Measurements from ENCODE around the gene GJB6.
"Not testable (repeated sequence)": the region's sequence is repeated elsewhere in the genome, so short reads cannot be mapped to it uniquely, and the experiment has no call there.

The GJB6 gene

DNA sequence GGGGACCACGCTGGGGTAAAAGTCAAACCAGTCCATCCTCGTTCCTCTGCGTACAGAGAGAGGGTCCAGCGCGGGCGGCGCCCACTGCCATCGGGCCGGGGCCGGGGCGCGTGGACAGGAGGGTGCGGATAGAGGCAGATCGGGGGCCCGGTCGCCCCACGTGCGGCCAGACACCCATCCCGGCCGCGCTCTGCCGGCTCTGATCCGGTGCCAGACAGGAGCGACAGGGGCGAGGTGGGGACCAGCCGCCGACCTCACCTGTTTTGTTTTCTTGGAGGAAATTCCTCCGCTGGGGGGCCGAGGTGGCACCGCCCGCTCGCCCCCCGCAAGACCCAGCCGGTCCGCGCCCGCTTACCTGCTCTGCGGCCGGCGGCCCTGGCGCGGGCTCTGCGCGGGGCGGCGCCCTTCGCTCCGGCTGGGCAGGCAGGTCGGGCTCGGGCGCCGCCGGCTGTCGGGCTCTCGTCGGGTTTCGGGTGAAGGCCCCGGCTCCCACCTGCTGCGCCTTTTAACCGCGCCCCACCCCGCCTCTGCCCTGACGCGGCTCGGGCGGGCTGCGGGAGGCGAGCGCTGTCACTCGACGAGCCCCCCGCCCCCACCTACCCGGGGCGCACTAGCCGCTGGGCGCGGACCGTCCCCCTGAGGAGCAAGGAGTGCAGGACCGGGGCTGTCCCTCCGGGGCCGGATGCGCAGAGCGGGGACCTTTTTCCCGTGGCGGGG is at the start of gene GJB6:
Gene GJB6 (minus strand): TSS at position 481 of the 717 bp plus-strand sequence. CDS start 8,839 bp downstream, outside the sequence.
- DNase-seq (ENCODE audit: low read depth) = no peak

DNA sequence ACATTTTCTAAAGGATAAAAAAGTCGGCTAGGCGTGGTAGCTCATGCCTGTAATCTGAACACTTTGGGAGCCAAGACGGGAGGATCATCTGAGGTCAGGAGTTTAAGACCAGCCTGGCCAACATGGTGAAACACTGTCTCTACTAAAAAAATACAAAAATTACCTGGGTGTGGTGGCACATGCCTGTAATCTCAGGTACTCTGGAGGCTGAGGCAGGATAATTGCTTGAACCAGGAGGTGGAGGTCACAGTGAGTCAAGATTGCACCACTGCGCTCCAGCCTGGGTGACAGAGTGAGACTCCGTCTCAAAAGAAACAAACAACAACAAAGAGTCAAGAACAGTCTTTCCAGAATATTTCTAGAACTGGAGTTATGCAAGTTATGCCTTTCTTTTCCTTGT is 44.8 kb upstream of the GJB6 start:
- DNase-seq (ENCODE audit: low read depth) = not testable (repeated sequence)

DNA sequence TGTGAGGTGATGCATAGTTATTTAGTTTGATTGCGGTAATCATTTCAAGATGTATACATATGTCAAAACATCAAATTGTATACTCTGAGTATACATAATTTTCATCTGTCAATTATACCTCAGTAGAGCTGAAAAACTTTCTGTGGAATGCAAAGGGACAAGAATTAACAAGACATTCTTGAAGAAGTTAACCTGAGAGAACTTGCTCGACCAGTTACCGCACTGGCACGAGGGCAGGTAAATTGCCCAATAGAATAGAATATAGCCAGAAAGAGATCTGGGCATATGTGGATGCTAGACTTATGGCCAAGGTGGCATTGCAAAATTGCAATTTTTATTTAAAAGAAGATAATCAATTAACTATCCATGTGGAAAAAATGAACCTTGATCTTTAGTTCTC is 42.3 kb upstream of the GJB6 start:
- no peak for DNase-seq (ENCODE audit: low read depth)

DNA sequence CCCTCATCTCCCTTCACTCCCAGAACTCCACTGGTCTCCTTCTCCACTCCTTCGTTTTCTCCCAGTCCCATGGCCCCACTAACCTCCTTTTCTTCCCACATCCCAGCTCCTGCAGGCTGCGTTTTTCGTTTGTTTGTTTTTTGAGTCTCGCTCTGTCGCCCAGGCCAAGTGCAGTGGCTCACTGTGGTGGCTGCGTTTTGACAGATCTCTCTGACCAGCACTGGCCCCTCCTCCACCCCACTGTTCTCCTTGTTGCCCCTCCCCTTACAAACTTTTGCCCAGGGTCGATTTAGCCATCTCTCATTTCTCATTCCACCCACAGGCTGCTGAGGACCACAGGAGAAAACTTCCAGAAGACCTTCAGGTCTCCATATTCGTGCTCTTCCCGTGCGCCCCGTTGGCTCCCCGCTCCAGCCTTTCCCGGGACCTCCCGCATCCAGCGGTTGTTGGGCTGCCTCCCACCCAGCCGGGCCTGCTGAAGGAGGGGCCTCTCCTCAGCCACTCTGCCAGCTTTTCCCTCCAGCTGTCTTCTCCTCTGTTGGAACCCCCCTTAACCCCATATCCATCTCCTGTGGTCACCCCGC is 40.6 kb upstream of the GJB6 start:
- no peak for DNase-seq (ENCODE audit: low read depth)

DNA sequence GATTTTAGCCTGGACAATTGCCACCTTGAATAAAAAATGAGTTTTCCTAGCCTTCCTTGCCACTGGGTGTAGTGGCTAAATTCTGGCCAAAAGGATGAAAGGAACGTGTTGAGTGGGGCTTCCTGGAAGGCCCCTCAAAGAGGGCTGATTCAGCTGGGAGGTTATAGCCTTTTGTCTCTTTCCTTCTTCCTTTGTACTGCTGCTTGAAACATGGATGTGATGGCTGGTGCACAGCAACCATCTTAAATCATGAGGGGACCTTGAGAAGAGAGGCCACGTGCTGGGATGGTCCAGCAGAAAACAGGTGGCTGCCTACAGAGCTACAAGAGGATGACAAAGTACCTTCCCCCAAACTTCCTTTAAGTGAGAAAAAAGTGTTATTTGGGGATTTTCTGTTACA is 40.0 kb upstream of the GJB6 start:
- DNase-seq (ENCODE audit: low read depth) = no peak

DNA sequence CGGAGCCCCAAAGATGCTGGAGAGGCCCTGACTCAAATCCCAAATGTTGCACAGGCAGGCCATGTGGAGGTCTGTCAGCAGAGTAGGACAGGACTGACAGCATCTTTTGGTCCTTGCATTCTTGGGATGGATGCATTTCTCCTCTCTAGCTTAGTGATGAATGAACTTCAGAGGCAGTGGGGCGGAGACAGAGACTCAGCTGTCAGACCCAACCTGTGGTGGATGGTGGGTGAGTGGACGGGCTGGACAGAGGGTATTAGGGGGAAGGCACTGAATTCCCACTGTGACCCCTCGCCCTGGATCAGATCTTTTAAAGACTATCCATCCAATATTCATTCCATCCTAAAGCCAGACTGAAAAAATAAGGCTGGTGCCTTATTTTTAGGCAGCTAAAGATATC is 39.3 kb upstream of the GJB6 start:
- no peak for DNase-seq (ENCODE audit: low read depth)

DNA sequence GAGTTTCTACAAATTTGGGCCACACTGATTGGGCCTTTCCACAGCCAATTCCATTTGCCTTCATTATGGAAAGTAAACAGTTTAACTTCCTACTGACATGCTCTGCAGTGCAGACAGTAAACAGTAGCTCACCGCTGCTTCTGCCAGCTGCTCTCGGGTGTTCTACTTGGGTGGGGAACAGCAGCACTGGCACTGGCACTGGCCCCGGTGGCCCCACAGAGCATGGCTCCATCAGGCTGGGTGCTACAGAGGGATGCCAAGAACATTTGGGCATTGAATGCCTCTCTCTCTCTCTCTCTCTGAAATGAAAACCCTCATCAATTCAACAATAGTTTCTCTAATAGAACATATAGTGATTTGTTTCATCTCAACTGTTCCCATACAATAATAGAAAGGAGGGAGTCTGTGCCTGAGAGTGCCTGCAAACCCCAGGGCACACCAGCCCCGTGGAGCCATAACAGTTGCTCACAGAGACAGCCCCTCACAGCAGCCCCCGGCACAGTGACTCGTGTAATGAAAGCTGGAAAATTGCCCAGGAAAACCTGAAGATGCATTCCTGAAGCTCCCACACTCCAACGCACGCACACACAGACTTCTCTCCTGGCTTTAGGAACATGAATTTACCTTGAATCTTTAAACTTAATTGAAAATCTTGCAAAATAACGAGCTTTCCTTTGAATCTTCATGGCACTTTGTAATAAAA is 38.2 kb upstream of the GJB6 start:
- DNase-seq (ENCODE audit: low read depth) = no peak

DNA sequence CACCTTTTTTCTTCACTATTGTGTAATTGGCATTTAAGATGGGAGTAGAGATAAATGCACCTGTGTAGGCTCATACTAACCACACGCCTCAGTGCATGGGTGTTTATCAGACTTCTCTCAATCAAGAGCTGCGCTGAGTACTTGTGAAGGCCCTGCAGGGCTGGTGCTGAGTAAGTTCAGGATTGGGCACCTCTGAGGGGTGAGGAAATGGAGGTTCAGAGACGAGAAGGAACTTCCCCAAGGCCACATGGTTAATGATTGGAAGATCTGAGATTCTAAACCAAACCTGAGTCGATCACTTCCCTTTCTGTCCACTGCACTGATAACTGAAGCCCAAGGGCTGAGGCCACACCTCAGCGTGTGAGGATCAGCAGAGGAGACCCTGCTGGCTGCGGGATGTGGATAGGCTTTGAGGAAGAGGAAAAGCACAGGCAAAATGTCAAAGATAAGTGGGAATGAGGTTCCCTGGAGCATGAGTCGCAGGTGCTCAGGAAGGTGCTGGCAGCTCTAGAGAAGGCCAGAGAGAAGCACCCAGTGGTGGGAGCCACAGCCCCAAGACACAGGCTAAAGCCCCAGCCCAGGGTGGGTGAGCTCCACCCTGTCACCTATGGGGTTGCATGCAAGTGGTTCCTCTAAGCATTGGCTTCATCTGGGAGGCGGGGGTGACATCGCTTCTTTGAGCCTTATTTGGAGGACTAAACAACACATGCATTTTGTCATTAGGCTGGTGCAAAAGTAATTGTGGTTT is 32.3 kb upstream of the GJB6 start:
- no peak for DNase-seq (ENCODE audit: low read depth)

DNA sequence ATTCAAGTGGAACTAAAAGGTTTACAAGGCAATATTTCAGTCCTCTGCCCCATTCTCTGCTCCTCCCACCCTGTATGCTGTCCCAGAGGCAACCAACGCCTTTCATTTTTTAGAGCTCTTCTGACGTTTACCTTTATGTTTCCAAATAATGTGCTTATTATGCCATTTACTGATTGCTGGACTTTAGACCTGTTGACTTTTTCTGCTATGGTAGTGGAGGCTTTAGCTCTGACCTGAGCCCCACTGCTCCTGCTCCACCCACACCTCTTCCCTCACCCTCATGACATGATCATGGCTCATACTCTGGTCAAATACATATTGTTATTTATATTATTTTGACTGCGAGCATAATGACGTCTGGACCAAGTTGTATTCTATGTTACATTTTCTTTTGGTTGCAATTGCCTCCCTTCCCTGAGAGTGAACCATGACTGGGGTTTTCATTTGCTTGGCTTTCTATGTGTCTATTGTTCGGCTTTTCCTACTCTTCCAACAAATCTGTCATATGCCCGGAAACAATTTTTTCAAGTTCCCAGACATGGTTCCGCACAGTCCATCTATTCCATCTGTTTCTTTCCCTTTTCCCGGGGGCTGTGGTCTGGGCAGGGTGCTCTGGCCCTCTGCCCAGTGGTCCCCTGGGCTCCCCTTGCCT is 31.4 kb upstream of the GJB6 start:
- DNase-seq (ENCODE audit: low read depth) = no peak

DNA sequence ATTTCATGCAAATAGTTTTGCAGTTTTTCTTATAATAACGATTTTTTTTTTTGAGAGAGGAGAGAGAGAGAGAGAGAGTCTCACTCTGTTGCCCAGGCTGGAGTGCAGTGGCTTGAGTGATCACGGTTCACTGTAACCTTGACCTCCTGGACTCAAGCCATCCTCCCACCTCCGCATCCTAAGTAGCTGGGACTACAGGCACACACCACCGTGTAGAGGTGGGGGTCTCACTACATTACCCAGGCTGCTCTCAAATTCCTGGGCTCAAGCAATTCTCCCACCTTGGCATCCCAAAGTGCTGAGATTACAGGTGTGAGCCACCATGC is 26.8 kb upstream of the GJB6 start:
- no peak for DNase-seq (ENCODE audit: low read depth)

DNA sequence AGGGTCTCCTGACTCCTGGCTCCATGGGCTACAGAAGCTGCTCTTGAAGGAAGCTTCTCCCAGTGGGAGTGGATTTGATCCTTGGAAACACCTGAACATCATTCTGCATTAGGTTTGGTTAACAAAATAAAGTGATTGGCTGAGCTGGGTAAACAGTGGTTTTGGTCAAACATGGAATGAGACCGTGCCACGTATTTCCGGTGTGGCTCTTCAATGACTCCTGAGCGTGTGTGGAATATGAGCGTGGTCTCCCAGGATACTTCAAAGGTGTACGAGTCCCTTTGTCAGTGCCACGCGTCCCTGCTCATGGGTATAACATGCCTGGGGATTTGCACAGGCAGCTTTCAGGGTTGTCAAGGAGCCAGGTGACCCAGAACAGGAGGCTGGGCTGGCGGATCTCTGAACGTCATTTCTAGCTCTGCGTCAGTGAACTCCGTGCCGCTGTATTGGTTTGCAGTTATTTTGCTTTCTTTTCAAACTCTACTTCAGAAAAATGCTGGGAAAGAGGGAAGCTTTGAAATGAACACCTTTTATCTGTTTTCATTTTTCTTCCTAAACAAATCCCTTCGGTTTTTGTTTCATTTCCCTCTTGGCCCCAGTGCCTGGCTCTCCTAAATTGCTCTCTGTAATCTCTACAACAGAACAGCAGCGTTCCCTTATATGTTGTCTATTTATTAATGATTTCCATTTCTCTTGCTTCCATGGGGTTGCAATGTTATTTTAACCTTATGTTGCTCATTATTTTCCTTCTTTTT is 26.3 kb upstream of the GJB6 start:
- no peak for DNase-seq (ENCODE audit: low read depth)

DNA sequence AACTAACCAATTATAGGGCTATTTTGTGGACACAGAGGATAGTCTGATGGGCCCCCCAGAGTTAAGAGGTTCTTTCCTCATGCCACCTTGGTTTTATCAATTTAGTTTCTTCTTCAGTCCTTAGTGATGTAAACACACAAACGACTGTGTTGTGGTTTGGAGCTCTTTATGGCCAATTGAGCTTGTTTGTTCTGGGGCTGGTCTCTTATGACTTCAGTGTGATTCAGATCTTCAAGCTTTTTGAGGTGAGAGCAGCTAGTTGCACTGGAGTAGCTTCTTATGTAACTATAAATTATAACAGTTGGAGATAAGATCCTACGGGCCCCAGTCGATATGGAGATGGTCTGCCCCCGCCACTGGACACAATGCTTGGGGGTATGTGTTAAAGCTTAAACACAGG is 22.0 kb upstream of the GJB6 start:
- DNase-seq (ENCODE audit: low read depth) = no peak

DNA sequence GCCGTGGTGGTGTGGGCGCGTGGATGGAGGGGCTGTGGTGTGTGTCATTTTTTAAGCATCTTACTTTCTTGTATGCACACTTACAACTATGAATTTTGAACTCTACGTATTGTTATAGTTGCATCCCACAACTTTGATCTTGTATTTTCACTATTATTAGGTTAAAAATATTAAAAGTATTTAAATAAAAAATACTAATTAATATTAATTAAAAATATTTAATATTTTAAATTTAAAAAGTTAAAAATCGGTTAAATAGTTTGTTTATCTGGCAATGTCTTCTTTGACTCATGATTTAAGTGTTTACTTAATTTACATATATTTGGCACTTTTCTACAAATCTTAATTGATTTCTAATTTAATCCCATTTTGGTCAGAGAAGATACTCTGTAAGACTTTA is 17.8 kb upstream of the GJB6 start:
- DNase-seq (ENCODE audit: low read depth) = no peak

DNA sequence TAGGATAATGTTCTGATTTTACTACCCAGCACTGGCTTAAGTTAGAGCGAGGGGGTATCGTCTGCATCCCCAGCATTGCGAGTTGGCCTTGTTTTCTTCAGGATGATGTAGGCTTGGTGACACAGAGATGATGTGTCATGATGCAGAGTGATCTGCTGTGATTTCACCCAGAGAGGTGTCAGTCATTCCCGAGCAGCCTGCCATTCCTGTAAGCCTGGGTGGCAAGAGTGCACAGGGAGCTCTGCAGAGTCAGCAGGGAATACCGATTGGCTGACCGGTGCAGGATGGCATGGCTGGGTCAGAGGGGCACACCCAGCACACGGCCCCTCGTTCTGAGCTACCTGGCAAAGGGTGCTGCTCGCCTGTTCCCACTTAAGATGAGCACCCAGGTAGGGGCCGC is 15.8 kb upstream of the GJB6 start:
- DNase-seq (ENCODE audit: low read depth) = no peak

DNA sequence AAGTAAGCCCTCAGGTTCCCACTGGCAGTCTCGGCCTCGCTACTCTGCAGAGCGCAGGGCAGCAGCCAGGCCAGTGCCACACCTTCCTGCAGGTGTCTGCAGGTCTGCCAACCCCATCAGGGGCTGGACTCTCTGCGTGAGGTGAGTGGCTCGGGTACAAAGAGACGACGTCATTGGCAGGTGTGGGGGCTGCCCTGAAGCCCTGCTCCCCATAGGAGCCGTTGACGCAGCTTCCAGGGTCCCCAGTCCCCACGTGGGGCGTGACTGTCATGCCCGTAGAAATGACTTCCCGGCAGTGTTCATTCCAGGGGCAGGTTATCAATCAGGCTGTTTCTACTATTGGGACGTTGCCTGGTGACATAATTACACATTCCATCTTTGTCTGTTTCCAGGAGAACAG is 15.3 kb upstream of the GJB6 start:
- DNase-seq (ENCODE audit: low read depth) = no peak

DNA sequence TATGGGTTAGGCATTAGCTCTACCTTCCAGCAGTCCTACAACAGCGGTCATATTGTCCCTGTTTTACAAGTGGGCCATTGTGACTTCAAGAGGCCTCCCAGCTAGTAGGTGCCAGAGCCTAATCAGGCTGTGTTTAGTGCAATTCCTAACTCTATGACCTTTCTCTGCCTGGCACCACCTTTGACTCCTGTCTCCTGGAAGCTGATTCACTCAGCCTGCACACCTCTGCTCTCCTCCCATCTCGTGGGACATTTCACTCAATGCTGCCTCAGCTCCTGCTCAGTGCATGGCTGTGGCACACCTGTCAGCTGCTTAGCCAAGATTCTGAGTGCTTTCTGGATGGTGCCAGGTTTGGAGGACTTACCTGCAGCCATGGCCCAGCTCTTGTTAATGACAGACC is 9.5 kb upstream of the GJB6 start:
- no peak for DNase-seq (ENCODE audit: low read depth)

DNA sequence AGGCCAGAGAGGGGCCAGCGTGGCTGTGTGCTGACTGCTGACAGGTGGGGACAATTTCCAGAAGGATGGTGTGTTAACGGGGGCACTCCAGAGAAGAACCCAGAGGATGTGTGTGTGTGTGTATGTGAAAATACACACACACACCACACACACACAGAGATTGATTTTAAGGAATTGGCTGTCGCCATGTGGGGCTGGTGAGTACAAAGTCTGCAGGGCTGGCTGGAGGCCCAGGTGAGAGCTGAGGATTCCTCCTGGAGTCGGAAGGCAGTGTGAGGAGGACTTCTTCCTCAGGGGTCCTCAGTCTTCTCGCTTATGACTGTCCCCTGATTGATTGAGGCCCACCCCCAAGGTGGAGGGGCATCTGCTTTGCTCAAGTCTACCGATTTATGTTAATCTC is 7.6 kb upstream of the GJB6 start:
- DNase-seq (ENCODE audit: low read depth) = no peak

DNA sequence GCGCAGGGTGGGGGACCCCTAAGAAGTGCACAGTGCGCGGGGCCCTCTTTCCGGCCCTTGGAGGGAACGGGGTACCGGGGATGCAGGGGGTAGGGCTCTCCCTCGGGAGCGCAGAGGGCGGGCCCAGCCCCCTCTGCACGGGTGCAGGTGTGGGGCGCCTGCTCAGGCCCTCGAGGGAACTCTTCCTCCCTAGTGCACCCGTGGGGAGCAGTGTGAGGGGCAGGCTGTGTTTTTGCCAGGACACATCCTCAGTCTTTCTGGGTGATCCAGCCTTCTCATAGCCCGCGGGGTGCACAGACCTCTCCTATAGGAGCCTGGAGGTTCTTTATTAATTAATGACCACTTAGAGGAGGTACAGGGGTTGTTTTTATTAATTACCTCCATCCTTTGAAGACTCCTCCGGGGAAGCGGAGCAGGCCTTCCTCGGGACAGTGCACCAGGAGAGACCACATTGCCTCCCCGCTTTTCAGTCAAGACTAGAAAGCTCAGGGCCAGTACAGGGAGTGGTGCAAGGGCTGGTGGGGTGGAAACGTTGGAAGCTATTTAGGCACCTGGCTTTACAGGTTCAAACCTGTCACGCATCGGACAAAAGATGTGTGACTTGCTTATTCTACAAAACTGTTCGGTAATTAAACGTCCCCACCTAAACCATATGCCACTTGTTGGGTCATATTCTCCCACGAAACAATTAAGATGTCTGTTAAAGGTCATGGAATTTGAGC is 598 bp upstream of the GJB6 start:
- no peak for DNase-seq (ENCODE audit: low read depth)

DNA sequence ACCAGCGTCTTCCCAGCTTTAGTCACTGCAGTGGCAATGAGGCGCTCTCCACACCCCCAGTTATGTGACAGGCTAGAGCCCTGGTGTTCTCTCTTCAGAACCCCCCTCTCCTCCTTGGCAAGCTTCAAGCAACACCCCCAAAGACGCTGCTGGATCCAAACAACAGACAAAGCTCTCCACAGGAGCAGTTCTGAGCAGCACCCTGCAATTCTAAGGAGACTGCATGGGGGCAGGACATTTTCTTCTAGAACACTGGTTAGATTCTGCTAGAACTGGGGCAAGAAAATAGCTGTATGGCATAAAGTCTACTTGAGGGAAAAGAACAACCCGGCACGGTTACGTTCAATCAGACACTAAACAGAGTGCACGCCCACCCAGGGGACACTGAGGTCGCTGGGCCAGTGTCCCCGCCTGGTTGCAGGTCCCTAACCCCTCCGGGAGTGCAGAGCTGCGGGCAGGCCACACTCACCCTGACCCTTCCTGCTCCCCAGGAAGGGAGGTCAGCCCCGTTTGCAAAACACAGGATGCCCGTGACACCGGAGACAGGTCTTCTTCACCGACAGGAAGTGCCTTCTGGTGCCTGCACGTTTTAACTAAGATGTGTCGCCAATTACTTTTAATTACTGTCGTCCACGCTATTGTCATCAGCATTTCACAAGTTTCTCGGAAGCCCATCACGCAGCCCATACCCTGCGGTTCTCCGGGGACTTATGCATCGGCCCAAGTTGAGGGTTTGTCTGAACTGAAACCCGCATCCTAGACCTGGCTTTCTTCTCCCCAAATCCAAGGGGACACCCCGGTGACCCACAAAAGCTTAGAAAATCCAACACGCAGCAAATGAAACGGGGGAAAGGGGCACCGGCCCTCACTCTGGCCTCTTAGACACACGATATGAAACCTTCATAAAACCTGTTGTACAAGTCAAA is 943 bp downstream of the GJB6 start:
- no peak for DNase-seq (ENCODE audit: low read depth)

DNA sequence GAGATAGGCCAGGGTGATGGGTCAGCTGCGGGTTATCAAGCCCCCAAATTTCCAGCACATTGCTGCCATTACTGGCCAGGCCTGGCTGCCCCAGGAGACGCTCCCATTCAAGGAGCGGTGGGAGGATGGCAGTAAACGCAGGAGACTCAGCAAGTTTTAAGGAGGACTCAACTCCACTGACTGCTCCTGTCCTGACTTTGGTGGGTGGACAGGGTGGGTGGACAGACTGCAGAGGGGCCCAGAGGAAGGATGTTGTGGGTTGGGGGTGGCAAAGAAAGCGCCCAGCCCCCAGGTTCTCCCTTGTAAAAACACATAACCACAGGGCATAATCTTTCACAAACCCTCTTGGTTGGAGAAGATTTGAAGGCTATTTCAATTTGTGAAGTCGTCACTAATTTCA is 4.4 kb downstream of the GJB6 start:
- DNase-seq (ENCODE audit: low read depth) = no peak
